SK-N-DZ (cell line): Measurements from ENCODE around the gene ELF4.
"Not testable (repeated sequence)": the region's sequence is repeated elsewhere in the genome, so short reads cannot be mapped to it uniquely, and the experiment has no call there.

Experiments used
- DNase-seq: peaks from one replicate; pipeline ENCODE4 v3.0.0-alpha.2; 2015; ENCODE audit warnings: low spot score

Gene ELF4

GRCh38 chrX:130115119-130115885, 5.0 kb upstream of the ELF4 start:
- DNase-seq: not testable (repeated sequence)

GRCh38 chrX:130114141-130114588, 3.9 kb upstream of the ELF4 start:
- no peak for DNase-seq

GRCh38 chrX:130111220-130112154, 1.2 kb upstream of the ELF4 start:
- no peak for DNase-seq

GRCh38 chrX:130109429-130110378, 593 bp downstream of the ELF4 start:
- DNase-seq: no peak

- no peak for DNase-seq
Observed at GRCh38 chrX:130108647-130109428, 1.5 kb downstream of the ELF4 start.

- no peak for DNase-seq
Observed at GRCh38 chrX:130106071-130106470, 4.2 kb downstream of the ELF4 start.

- DNase-seq: no peak
Observed at GRCh38 chrX:130105244-130105643, 5.1 kb downstream of the ELF4 start.

GRCh38 chrX:130103605-130104004, 6.7 kb downstream of the ELF4 start:
- no peak for DNase-seq

GRCh38 chrX:130100180-130100579, 10.1 kb downstream of the ELF4 start:
- no peak for DNase-seq

- DNase-seq: no peak
Observed at GRCh38 chrX:130098210-130098552, 12.1 kb downstream of the ELF4 start.

- peak; percentile 70 for DNase-seq
Observed at GRCh38 chrX:130097507-130098209, 12.6 kb downstream of the ELF4 start.

- no peak for DNase-seq
Observed at GRCh38 chrX:130095249-130096030, 14.9 kb downstream of the ELF4 start.

GRCh38 chrX:130094696-130095095, 15.6 kb downstream of the ELF4 start:
- no peak for DNase-seq

- DNase-seq: no peak
Observed at GRCh38 chrX:130093271-130093670, 17.0 kb downstream of the ELF4 start.

GRCh38 chrX:130091980-130092522, 18.2 kb downstream of the ELF4 start:
- no peak for DNase-seq

- DNase-seq: no peak
Observed at GRCh38 chrX:130090364-130090763, 19.9 kb downstream of the ELF4 start.

GRCh38 chrX:130086447-130087206, 23.7 kb downstream of the ELF4 start:
- no peak for DNase-seq
